Body of pancreas (tissue), 4 donors: ENCODE data around the gene RAI1. TPM values are rescaled to one million over a fixed set of nuclear protein-coding genes. Genes with fewer than 3 reads are reported as not detected.

Source experiments
- ATAC-seq: fragments of 150-250 bp; one replicate; pipeline ENCODE4 v1.9.1; 2016
- DNase-seq, 4 donors: peaks; one replicate each; pipeline ENCODE4 v3.0.0-alpha.2; 2019
- H3K27ac ChIP-seq, 4 donors: fragments of 200-600 bp; sonication (generic); 1 replicate in 3 of 4; 2 replicates in 1 of 4; pipeline versions ENCODE4 v1.5.1 to v1.6.1; 2016 to 2019; ENCODE audit warnings: mild to moderate bottlenecking in 1 of 4, mixed read lengths in 1 of 4, moderate library complexity in 1 of 4
- H3K27me3 ChIP-seq, 2 donors: fragments of 200-600 bp; sonication (generic); one replicate each; pipeline ENCODE4 v1.6.0; 2016; ENCODE audit warnings: mild to moderate bottlenecking in 1 of 2
- H3K36me3 ChIP-seq, 2 donors: fragments of 200-600 bp; sonication (generic); replicated peaks in 1 of 2; 2 replicates each; pipeline ENCODE4 v1.5.1; 2016; ENCODE audit warnings: low read depth in 2 of 2; ENCODE audit not compliant: insufficient read depth in 1 of 2
- H3K4me1 ChIP-seq: fragments of 200-600 bp; sonication (generic); one replicate; pipeline ENCODE4 v1.6.0; 2016
- H3K4me3 ChIP-seq, 2 donors: fragments of 200-600 bp; sonication (generic); 1 replicate in 1 of 2; 2 replicates in 1 of 2; pipeline ENCODE4 v1.5.1; 2016 to 2019
- H3K9me3 ChIP-seq, 3 donors: fragments of 200-600 bp; sonication (generic); 1 replicate in 2 of 3; 2 replicates in 1 of 3; pipeline ENCODE4 v1.5.1; 2016
- POLR2A ChIP-seq, 3 donors: fragments of 450-650 bp; IDR thresholded peaks; one replicate each; pipeline ENCODE4 v1.6.1; 2016; ENCODE audit warnings: antibody characterized with exemption in 3 of 3, mild to moderate bottlenecking in 2 of 3
- WGBS, 2 donors: methylation state at CpG; one replicate each; pipeline ENCODE4 v1.1.5; 2017; 5-methylcytosine and 5-hydroxymethylcytosine counted together
- intact Hi-C: fragments of 100-400 bp; cut with DNase I; formaldehyde crosslinking; loops from one replicate; pipeline ENCODE4 v1.15.1; 2023
- total RNA-seq, 2 donors: library from RNA; depleted of rRNA; stranded (reverse); fragments of >200 nt; gene quantifications; one replicate each; pipeline ENCODE4 v1.1.0, GENCODE V29; 2016
- TF ChIP-seq, protein P1 (sequence below), 7 experiments: fragments of 450-650 bp in 4 of 7; fragments of 200-600 bp in 3 of 7; sonication (generic) in 3 of 7; IDR thresholded peaks; one replicate each; pipeline ENCODE4 v1.5.1; 2016 to 2019; ENCODE audit warnings: antibody characterized with exemption in 7 of 7

RAI1 gene
- total RNA-seq, 2 donors from 2014 or later, result 16.3 to 41.5 TPM

DNA sequence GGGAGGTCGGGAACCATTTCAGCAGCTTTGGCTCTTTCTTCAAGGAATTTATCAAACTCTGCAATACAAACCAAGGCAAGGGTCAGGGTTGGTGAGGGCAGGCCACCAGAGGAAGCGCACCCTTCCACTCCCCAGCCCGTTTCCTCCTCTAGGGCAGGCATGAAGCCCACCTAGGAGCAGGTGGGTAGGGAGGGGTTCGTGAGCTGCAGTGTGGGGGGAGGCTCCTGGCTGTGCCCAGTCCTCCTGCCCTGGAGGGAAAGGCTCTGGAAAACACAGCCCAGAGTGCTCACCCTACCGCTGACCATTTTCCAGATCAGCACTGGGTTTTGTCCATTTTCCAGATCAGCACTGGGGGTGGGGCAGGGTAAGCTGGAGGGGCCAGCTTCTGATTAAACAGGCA, 166.5 kb downstream of the RAI1 start:
- intact Hi-C loops, result loop anchor here (5.0 kb wide), 1 partner anchor 35 kb away; no protein-coding TSS in a partner anchor
- H3K27me3 ChIP-seq, result no peaks in the 10 kb centered on the region
- no peaks in the 10 kb centered on the region for H3K36me3 ChIP-seq
- ATAC-seq (no peak), DNase-seq (no peak)
- H3K9me3 ChIP-seq, result no peaks in the 10 kb centered on the region
- TF ChIP-seq POLR2A (IDR thresholded peaks at IDR 0.05), result no peak
- TF ChIP-seq, protein P1, sequence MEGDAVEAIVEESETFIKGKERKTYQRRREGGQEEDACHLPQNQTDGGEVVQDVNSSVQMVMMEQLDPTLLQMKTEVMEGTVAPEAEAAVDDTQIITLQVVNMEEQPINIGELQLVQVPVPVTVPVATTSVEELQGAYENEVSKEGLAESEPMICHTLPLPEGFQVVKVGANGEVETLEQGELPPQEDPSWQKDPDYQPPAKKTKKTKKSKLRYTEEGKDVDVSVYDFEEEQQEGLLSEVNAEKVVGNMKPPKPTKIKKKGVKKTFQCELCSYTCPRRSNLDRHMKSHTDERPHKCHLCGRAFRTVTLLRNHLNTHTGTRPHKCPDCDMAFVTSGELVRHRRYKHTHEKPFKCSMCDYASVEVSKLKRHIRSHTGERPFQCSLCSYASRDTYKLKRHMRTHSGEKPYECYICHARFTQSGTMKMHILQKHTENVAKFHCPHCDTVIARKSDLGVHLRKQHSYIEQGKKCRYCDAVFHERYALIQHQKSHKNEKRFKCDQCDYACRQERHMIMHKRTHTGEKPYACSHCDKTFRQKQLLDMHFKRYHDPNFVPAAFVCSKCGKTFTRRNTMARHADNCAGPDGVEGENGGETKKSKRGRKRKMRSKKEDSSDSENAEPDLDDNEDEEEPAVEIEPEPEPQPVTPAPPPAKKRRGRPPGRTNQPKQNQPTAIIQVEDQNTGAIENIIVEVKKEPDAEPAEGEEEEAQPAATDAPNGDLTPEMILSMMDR (IDR thresholded peaks at IDR 0.05), result no peak
- WGBS, 2 donors, result 92 to 97% methylated on average over 5 of the region's 5 CpGs
- no peak overlapping the region for H3K27ac ChIP-seq
- H3K4me1 ChIP-seq, result peaks cover 20% of the 10 kb centered on the region
- H3K4me3 ChIP-seq, result no peak overlapping the region

- H3K27ac ChIP-seq, result no peak overlapping the region
- intact Hi-C loops, result loop anchor here (5.0 kb wide), 1 partner anchor 36 kb away; no protein-coding TSS in a partner anchor
- no peaks in the 10 kb centered on the region for H3K27me3 ChIP-seq
- no peak for DNase-seq
- H3K4me1 ChIP-seq, result peaks cover 14% of the 10 kb centered on the region
- WGBS, 2 donors, result 87% methylated on average over 8 to 10 of the region's 10 CpGs
- no peaks in the 10 kb centered on the region for H3K36me3 ChIP-seq
- no peak for ATAC-seq
- H3K4me3 ChIP-seq, result no peak overlapping the region
- H3K9me3 ChIP-seq, result no peaks in the 10 kb centered on the region
- no peak for TF ChIP-seq POLR2A (IDR thresholded peaks at IDR 0.05)
- TF ChIP-seq, protein P1 (IDR thresholded peaks at IDR 0.05), result no peak
Measured at GRCh38 chr17:17848311-17849082, 167.2 kb downstream of the RAI1 start.

DNA sequence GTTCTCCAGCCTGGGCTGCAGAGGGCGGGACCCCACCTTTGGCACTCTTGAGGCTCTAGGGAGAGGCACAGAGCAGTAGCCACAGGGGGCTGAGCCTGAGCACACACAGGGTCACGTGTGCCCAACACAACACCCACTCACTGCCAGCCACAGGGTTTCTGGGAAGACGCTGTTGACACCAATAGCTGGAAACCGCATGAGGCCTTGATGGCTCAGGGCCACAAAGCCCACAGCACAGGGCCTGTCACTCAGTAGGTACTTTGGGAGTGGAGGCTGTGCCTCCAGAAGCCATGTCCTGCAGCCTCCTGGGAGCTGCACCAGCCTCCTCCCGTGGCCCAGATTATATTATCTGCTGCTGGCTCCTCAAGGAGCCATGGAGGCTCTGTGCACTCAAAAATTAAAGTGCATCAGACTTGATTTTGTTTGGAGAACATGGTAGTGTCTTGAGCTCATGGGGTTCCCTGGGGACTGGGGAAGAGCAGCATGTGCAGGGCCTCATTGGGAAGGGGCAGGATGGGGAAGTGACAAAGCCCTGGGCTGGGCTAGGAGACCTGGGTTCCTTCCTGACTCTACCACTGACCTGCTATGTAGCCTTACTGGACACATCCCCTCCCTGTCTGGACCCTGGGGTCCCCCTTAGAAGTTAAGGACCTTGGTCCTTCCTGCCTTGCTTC, 168.0 kb downstream of the RAI1 start:
- H3K9me3 ChIP-seq, result no peaks in the 10 kb centered on the region

GRCh38 chr17:17849845-17850373, 168.7 kb downstream of the RAI1 start:
- H3K4me3 ChIP-seq, result no peak overlapping the region
- DNase-seq (peak in 2 of 4 donors; percentile 41 to 52), ATAC-seq (peak; percentile 33)
- peak overlapping the region in 2 of 4 donors; percentile 9 to 36 for H3K27ac ChIP-seq
- H3K27me3 ChIP-seq, result no peaks in the 10 kb centered on the region
- no peaks in the 10 kb centered on the region for H3K36me3 ChIP-seq
- no peaks in the 10 kb centered on the region for H3K9me3 ChIP-seq
- intact Hi-C loops, result loop anchor here (5.0 kb wide), 1 partner anchor 38 kb away; no protein-coding TSS in a partner anchor
- TF ChIP-seq, protein P1 (IDR thresholded peaks at IDR 0.05), result peak in 1 of 7 experiments; percentile 21
- TF ChIP-seq POLR2A (IDR thresholded peaks at IDR 0.05), result no peak
- WGBS, 2 donors, result 71 to 73% methylated on average over 1 to 2 of the region's 2 CpGs
- peaks cover 14% of the 10 kb centered on the region for H3K4me1 ChIP-seq

More for the DNA sequence above, 168.0 kb downstream of the RAI1 start:
- intact Hi-C loops, result loop anchor here (5.0 kb wide), 1 partner anchor 37 kb away; no protein-coding TSS in a partner anchor
- Histone ChIP-seq H3K4me3 (no peak overlapping the region), H3K4me1 (peaks cover 14% of the 10 kb centered on the region), H3K27ac (peak overlapping the region in 2 of 4 donors; percentile 9 to 36), H3K36me3 (no peaks in the 10 kb centered on the region), H3K27me3 (no peaks in the 10 kb centered on the region)
- WGBS, 2 donors, result 80 to 81% methylated on average over 3 to 5 of the region's 5 CpGs
- TF ChIP-seq, protein P1 (IDR thresholded peaks at IDR 0.05), result no peak
- TF ChIP-seq POLR2A (IDR thresholded peaks at IDR 0.05), result no peak
- peak; percentile 13 for ATAC-seq
- peak in 3 of 4 donors; percentile 53 to 66 (median 54) for DNase-seq
